Thyroid gland (tissue), 4 donors: ENCODE measurements around the gene C11orf65.

Source experiments
- CTCF ChIP-seq, 6 experiments: fragments of 200-600 bp in 3 of 6; fragments of 450-650 bp in 3 of 6; sonication (generic) in 3 of 6; IDR thresholded peaks; one replicate each; pipeline ENCODE4 v1.5.1; 2016 to 2019; ENCODE audit warnings: antibody characterized with exemption in 6 of 6, mild to moderate bottlenecking in 2 of 6, inconsistent platforms in 1 of 6, moderate library complexity in 1 of 6
- POLR2A ChIP-seq, 2 donors: fragments of 450-650 bp; IDR thresholded peaks; one replicate each; pipeline ENCODE4 v1.6.1; 2017; ENCODE audit warnings: antibody characterized with exemption in 2 of 2, mild to moderate bottlenecking in 2 of 2, moderate library complexity in 1 of 2

DNA sequence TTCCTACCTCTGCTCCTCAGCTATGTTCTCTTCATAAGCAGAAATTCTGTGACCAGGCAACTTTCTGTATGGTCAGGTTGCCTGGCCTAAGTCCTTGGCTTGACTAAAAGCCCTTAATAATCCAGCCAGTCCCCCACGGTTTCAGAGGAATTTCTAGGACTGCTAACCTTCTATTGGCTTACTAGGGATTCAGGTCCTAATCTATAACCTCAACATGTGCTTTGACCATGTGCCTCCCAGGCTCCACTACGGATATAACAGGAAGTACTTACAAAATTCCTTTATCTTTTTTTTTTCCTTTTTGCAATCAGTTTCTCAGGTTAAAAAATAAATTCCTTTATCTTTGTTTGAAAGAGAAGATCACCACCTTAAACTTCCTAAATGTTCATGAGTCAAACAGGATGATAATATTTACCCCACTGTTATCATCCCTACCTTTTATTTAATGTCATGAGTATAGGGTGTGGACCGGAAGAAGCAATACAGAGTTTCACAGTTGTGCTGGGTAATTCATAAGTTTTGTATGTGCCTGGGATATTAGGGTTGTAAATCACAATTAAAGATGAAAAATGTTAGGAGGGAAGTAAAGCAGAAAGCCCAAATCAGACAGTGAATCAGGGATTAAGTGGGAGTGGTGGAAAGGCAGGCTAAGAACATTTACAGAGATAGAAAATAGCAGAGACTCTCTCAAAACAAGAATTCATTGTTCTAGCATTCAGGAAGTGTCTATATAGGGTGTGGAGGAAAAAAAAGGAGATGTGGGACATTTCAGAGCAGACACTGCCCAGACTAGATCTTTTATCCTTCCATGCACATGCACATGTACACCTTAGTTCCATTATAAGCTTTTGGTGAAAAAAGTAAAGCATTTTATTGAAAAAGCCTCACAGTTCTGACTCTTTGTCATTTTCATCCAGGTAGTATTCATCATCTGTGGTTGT lies 41.6 kb upstream of the C11orf65 start:
- TF ChIP-seq CTCF (IDR thresholded peaks at IDR 0.05) (no peak), POLR2A (IDR thresholded peaks at IDR 0.05) (no peak)
